Mucosa of descending colon (tissue), 3 donors: ENCODE data around the gene ACKR2. TPM values are rescaled to one million over a fixed set of nuclear protein-coding genes. Genes with fewer than 3 reads are reported as not detected.
A peak's percentile ranks its signal among the peaks of the same experiment; 100 is the strongest.

Source experiments
- ATAC-seq: fragments of 200-7000 bp; cut with Tn5 transposase; one replicate; pipeline ENCODE4 v1.9.1; 2020; ENCODE audit warnings: mild to moderate bottlenecking, moderate library complexity
- DNase-seq, 3 donors: peaks; one replicate each; pipeline ENCODE4 v3.0.0-alpha.2; 2020
- H3K36me3 ChIP-seq: fragments of 200-600 bp; one replicate; pipeline ENCODE4 v1.8.0; 2021; ENCODE audit warnings: low read depth, mild to moderate bottlenecking
- H3K4me1 ChIP-seq: fragments of 200-600 bp; one replicate; pipeline ENCODE4 v1.8.0; 2021; ENCODE audit warnings: low read depth, mild to moderate bottlenecking
- H3K4me3 ChIP-seq: fragments of 200-600 bp; one replicate; pipeline ENCODE4 v1.8.0; 2021; ENCODE audit warnings: mild to moderate bottlenecking
- H3K9me3 ChIP-seq: fragments of 200-600 bp; one replicate; pipeline ENCODE4 v1.8.0; 2021; ENCODE audit warnings: mild to moderate bottlenecking
- CTCF ChIP-seq: fragments of 200-600 bp; IDR thresholded peaks from one replicate; pipeline ENCODE4 v1.8.0; 2022; ENCODE audit warnings: antibody characterized with exemption, mild to moderate bottlenecking
- intact Hi-C, 2 donors: fragments of 100-400 bp; cut with DNase I in 1 of 2; cut with micrococcal nuclease in 1 of 2; formaldehyde crosslinking; loops; one replicate each; pipeline versions ENCODE4 v1.11.0 to v1.11.1; 2022; cut with DNase I, micrococcal nuclease
- total RNA-seq, 3 donors: library from RNA; stranded (reverse); fragmentation: NEBNext Ultra II Directional in 2 of 3; extraction: Animal tissue kit (Norgen Biotek cat#: 25700) in 2 of 3; gene quantifications; one replicate each; pipeline versions ENCODE4 v1.2.1 to v1.2.4, GENCODE V29; 2021 to 2023
- donor health status: DM: no; HTN: no; CAD: no; lungs with moderate emphysema.
- donor health status: DM: no; HTN: no; CAD: no.
- donor health status: DM: no; HTN: yes; CAD: no.

The ACKR2 gene
- total RNA-seq, 3 donors from 2014 or later: 4.7 to 13.1 (median 10.4) TPM

DNA sequence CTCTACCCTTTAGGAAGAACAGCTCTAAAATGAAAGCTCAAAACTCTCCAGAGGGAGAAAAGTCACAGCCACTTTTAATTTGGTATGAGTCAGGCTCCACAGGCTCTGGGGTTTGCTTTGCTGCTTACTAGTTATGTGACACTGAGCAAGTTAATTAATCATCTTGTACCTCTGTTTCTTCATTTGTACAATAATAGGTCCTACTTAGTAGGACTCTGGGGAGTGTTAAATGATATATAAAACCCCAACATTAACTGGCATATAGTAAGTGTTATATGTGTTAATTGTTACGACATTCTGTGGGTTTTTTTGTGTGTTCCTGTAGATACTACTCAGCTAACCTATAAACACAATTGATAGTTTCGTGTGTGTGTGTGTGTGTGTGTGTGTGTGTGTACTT lies 6.6 kb downstream of the ACKR2 start:
- Histone ChIP-seq H3K9me3 (no peaks in the 10 kb centered on the region), H3K36me3 (no peaks in the 10 kb centered on the region), H3K4me1 (peaks cover 31% of the 10 kb centered on the region), H3K4me3 (no peak overlapping the region)
- DNase-seq (no peak), ATAC-seq (no peak)
- intact Hi-C loops: no loop called here
- no peak for TF ChIP-seq CTCF

DNA sequence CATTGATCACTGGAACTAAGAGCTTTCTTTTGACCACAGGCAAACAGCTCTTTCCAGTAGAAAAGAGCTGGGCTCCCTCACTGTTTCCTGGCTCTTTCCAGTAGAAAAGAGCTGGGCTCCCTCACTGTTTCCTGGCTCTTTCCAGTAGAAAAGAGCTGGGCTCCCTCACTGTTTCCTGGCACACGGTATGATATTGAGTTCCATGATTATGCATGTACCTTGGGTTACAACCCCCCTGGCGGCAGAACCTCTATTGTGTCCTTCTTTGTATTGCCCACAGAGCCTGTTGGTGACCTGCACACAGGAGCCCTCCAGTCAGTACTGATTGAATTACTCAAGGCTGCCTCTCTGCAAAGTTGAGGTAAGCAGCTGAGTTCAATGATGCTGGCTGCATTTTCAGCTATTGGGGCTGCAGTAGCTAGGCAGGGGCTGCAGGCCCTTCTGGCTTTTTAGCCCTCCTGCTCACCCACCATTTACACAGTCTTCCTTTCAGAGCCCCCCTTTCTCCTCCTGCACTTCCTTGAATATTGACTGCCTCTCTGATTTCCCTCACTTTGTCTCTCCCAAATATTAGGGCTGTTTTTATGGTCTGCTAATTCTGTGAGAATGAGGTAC lies 10.2 kb downstream of the ACKR2 start:
- DNase-seq (peak in 2 of 3 donors; percentile 61 to 77), ATAC-seq (peak; percentile 47)
- peaks cover 33% of the 10 kb centered on the region for H3K4me1 ChIP-seq

GRCh38 chr3:42820746-42821051 lies 11.5 kb downstream of the ACKR2 start:
- no peak overlapping the region for H3K4me3 ChIP-seq
- H3K4me1 ChIP-seq: peaks cover 32% of the 10 kb centered on the region
- intact Hi-C loops: no loop called here
- no peaks in the 10 kb centered on the region for H3K9me3 ChIP-seq
- no peak for TF ChIP-seq CTCF
- no peaks in the 10 kb centered on the region for H3K36me3 ChIP-seq
- ATAC-seq (peak; percentile 63), DNase-seq (peak in 2 of 3 donors; percentile 40 to 63)

More for the DNA sequence above, 10.2 kb downstream of the ACKR2 start:
- H3K4me3 ChIP-seq: no peak overlapping the region
- H3K36me3 ChIP-seq: no peaks in the 10 kb centered on the region
- H3K9me3 ChIP-seq: no peaks in the 10 kb centered on the region
- TF ChIP-seq CTCF: no peak
- intact Hi-C loops: no loop called here

- Histone ChIP-seq H3K36me3 (no peaks in the 10 kb centered on the region), H3K4me3 (no peak overlapping the region), H3K9me3 (no peaks in the 10 kb centered on the region), H3K4me1 (peaks cover 21% of the 10 kb centered on the region)
- no peak for DNase-seq
- no peak for ATAC-seq
- intact Hi-C loops: no loop called here
- TF ChIP-seq CTCF: no peak
Observed at GRCh38 chr3:42822828-42823227, 13.6 kb downstream of the ACKR2 start.

- no peak for TF ChIP-seq CTCF
- Histone ChIP-seq H3K9me3 (no peaks in the 10 kb centered on the region), H3K36me3 (no peaks in the 10 kb centered on the region), H3K4me3 (no peak overlapping the region), H3K4me1 (peaks cover 19% of the 10 kb centered on the region)
- intact Hi-C loops: no loop called here
- no peak for ATAC-seq
- DNase-seq: no peak
Observed at GRCh38 chr3:42823351-42823750, 14.1 kb downstream of the ACKR2 start.

GRCh38 chr3:42826141-42826540 lies 16.9 kb downstream of the ACKR2 start:
- no peak for ATAC-seq
- Histone ChIP-seq H3K4me3 (no peak overlapping the region), H3K9me3 (no peaks in the 10 kb centered on the region), H3K36me3 (no peaks in the 10 kb centered on the region), H3K4me1 (peaks cover 20% of the 10 kb centered on the region)
- intact Hi-C loops: no loop called here
- no peak for DNase-seq
- TF ChIP-seq CTCF: no peak
